ENCODE results near the gene LY6G6D. TPM values are rescaled to one million over a fixed set of nuclear protein-coding genes. Genes with fewer than 3 reads are reported as not detected.

Gene LY6G6D
- total RNA-seq, 1 experiment from 2014 or later, result not detected

DNA sequence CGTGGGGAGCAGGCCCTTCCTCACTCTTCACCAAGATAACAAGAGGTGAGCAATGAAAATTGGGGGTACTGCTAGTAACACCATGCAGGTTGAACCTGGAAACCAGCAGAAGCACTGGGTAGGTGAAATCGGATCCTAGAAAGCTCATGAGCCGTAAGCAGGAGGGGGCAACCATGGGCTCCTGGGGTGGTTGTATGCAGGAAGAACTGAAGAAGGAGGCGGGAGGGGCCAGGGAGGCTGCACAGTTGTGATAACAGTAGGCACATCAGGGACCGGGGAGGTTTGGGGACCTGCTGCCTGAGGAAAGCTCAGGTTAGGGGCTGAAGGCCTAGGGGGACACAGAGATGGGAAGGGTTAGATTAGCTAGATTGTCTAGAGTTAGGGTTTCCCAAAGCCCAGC is 28.7 kb upstream of the LY6G6D start (continued):
- TF ChIP-seq, protein P1, sequence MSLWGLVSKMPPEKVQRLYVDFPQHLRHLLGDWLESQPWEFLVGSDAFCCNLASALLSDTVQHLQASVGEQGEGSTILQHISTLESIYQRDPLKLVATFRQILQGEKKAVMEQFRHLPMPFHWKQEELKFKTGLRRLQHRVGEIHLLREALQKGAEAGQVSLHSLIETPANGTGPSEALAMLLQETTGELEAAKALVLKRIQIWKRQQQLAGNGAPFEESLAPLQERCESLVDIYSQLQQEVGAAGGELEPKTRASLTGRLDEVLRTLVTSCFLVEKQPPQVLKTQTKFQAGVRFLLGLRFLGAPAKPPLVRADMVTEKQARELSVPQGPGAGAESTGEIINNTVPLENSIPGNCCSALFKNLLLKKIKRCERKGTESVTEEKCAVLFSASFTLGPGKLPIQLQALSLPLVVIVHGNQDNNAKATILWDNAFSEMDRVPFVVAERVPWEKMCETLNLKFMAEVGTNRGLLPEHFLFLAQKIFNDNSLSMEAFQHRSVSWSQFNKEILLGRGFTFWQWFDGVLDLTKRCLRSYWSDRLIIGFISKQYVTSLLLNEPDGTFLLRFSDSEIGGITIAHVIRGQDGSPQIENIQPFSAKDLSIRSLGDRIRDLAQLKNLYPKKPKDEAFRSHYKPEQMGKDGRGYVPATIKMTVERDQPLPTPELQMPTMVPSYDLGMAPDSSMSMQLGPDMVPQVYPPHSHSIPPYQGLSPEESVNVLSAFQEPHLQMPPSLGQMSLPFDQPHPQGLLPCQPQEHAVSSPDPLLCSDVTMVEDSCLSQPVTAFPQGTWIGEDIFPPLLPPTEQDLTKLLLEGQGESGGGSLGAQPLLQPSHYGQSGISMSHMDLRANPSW (CRISPR knock-in tag; conservative IDR thresholded peaks at IDR 0.05; ENCODE audit: low read depth), result no peak

DNA sequence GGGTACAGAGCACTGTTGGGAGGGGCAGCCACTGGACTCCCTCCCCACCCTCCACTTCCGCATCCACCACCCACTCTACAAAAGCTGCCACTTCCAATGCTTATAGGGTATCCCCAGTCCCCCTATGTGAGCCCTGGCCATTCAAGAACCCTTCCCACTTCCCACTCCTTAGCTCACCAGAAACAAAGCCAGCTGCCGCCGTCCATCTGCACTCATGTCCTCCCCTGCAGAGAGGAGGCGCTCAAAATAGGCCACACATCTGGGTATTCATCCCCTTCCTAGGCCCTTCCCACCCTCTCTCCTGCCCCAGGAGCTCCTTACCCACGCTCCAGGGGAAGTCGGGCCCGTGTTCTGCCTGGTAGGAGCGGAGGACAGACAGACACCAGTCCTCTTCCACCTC is 27.8 kb upstream of the LY6G6D start:
- ATAC-seq, result no peak
- Mint-ChIP-seq H3K4me1 (peaks cover 7% of the 10 kb centered on the region), H3K27me3 (ENCODE audit: low read depth) (peaks cover 3% of the 10 kb centered on the region), H3K27ac (no peak overlapping the region), H3K4me3 (no peak overlapping the region), H3K9me3 (no peaks in the 10 kb centered on the region), H3K36me3 (peaks cover 15% of the 10 kb centered on the region)
- TF ChIP-seq, protein P2, sequence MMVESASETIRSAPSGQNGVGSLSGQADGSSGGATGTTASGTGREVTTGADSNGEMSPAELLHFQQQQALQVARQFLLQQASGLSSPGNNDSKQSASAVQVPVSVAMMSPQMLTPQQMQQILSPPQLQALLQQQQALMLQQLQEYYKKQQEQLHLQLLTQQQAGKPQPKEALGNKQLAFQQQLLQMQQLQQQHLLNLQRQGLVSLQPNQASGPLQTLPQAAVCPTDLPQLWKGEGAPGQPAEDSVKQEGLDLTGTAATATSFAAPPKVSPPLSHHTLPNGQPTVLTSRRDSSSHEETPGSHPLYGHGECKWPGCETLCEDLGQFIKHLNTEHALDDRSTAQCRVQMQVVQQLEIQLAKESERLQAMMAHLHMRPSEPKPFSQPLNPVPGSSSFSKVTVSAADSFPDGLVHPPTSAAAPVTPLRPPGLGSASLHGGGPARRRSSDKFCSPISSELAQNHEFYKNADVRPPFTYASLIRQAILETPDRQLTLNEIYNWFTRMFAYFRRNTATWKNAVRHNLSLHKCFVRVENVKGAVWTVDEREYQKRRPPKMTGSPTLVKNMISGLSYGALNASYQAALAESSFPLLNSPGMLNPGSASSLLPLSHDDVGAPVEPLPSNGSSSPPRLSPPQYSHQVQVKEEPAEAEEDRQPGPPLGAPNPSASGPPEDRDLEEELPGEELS (CRISPR knock-in tag; IDR thresholded peaks at IDR 0.05), result no peak
- TF ChIP-seq, protein P3, sequence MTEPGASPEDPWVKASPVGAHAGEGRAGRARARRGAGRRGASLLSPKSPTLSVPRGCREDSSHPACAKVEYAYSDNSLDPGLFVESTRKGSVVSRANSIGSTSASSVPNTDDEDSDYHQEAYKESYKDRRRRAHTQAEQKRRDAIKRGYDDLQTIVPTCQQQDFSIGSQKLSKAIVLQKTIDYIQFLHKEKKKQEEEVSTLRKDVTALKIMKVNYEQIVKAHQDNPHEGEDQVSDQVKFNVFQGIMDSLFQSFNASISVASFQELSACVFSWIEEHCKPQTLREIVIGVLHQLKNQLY (CRISPR knock-in tag; IDR thresholded peaks at IDR 0.05), result no peak
- TF ChIP-seq, protein P4, sequence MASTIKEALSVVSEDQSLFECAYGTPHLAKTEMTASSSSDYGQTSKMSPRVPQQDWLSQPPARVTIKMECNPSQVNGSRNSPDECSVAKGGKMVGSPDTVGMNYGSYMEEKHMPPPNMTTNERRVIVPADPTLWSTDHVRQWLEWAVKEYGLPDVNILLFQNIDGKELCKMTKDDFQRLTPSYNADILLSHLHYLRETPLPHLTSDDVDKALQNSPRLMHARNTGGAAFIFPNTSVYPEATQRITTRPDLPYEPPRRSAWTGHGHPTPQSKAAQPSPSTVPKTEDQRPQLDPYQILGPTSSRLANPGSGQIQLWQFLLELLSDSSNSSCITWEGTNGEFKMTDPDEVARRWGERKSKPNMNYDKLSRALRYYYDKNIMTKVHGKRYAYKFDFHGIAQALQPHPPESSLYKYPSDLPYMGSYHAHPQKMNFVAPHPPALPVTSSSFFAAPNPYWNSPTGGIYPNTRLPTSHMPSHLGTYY (CRISPR knock-in tag; IDR thresholded peaks at IDR 0.05), result no peak
- ChIA-PET POLR2A (interaction anchor here (0.5 to 0.6 kb wide), 2 partner anchors 85 to 286 kb away, joined by 3 read pairs; no protein-coding TSS in a partner anchor), CTCF (interaction anchor here (1.2 kb wide), 1 partner anchor 50 kb away, joined by 5 read pairs; no protein-coding TSS in a partner anchor)
- DNase-seq (ENCODE audit: low spot score), result no peak

DNA sequence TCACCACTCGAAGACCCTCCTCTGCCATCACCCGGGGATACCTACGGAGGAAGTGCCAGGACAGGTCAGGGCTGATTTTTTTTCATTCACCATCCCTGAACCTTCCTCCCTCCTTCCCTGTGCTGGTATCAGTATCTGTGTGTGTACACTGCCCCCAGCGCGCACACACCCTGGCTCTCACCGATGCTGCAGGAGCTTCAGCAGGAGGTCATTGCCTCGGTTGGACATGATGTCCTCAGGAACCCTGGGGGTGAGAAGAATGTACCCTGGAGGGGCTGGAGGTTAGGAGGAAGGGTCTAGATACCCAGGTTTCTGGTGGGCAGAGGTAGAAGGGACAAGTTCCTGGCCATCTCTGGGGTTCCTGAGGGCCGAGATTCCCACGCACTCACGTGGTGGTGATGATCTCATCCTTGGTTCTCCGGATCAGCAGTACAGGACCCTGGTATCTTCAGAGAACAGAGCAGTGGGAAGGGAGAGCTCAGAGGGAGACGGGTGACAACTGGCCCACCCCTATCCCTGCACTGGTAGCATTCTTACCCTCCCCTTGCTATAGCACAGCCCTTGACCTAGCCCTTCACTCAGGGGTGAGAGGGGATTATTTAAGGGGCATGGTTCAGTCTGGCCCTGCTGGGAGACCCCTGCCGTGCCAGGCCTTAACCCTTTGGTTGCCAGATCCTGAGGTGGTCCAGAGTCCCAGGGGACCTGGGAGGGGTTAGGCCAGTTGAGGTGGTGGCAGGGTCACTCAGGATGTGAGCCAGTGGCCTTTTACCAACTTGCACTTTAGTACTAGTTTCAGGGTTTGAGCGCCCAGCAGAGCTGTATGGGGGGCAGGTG is 27.1 kb upstream of the LY6G6D start:
- H3K27me3 Mint-ChIP-seq (ENCODE audit: low read depth), result no peaks in the 10 kb centered on the region; the same call in 1 of the 2 replicates
- H3K4me3 Mint-ChIP-seq, result no peak overlapping the region
- peaks cover 7% of the 10 kb centered on the region for H3K4me1 Mint-ChIP-seq
- H3K36me3 Mint-ChIP-seq, result peaks cover 15% of the 10 kb centered on the region
- no peak overlapping the region for H3K27ac Mint-ChIP-seq
- DNase-seq (ENCODE audit: low spot score) (no peak), ATAC-seq (no peak)
- CTCF ChIA-PET, result interaction anchor here (1.2 to 1.7 kb wide), 2 partner anchors 50 to 139 kb away, joined by 4 to 5 read pairs; partner anchors contain the start of gene HSPA1B
- POLR2A ChIA-PET, result no interaction called here
- H3K9me3 Mint-ChIP-seq, result no peaks in the 10 kb centered on the region
- TF ChIP-seq ELF4 (CRISPR knock-in tag; IDR thresholded peaks at IDR 0.05; ENCODE audit: low read depth), result no peak
- no peak for TF ChIP-seq ATF3 (CRISPR knock-in tag; conservative IDR thresholded peaks at IDR 0.05)
- TF ChIP-seq SMAD3 (CRISPR knock-in tag; IDR thresholded peaks at IDR 0.05; ENCODE audit: borderline replicate concordance), result no peak
- no peak for TF ChIP-seq ATF1 (CRISPR knock-in tag; IDR thresholded peaks at IDR 0.05)
- no peak for TF ChIP-seq ZNF138 (CRISPR knock-in tag; conservative IDR thresholded peaks at IDR 0.05)
- TF ChIP-seq, protein P5, sequence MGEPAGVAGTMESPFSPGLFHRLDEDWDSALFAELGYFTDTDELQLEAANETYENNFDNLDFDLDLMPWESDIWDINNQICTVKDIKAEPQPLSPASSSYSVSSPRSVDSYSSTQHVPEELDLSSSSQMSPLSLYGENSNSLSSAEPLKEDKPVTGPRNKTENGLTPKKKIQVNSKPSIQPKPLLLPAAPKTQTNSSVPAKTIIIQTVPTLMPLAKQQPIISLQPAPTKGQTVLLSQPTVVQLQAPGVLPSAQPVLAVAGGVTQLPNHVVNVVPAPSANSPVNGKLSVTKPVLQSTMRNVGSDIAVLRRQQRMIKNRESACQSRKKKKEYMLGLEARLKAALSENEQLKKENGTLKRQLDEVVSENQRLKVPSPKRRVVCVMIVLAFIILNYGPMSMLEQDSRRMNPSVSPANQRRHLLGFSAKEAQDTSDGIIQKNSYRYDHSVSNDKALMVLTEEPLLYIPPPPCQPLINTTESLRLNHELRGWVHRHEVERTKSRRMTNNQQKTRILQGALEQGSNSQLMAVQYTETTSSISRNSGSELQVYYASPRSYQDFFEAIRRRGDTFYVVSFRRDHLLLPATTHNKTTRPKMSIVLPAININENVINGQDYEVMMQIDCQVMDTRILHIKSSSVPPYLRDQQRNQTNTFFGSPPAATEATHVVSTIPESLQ (CRISPR knock-in tag; IDR thresholded peaks at IDR 0.05), result no peak
- TF ChIP-seq FOXJ3 (CRISPR knock-in tag; IDR thresholded peaks at IDR 0.05; ENCODE audit: borderline replicate concordance), result no peak
- TF ChIP-seq ZNF396 (CRISPR knock-in tag; IDR thresholded peaks at IDR 0.05; ENCODE audit: borderline replicate concordance), result no peak
- no peak for TF ChIP-seq NFE2L1 (CRISPR knock-in tag; IDR thresholded peaks at IDR 0.05)
- TF ChIP-seq AR (CRISPR knock-in tag; IDR thresholded peaks at IDR 0.05), result no peak
- TF ChIP-seq ZNF121 (CRISPR knock-in tag; IDR thresholded peaks at IDR 0.05), result no peak
- no peak for TF ChIP-seq ZNF281 (CRISPR knock-in tag; IDR thresholded peaks at IDR 0.05)

Data from WTC11 (cell line).